ENCODE data around the gene PRKD1. TPM values are rescaled to one million over a fixed set of nuclear protein-coding genes. Genes with fewer than 3 reads are reported as not detected.

PRKD1 gene
- total RNA-seq, 1 experiment from 2014 or later, result 9.7 TPM

- CTCF ChIA-PET, result no interaction called here
- H3K36me3 Mint-ChIP-seq (ENCODE audit: insufficient read depth, unreplicated experiment), result no peaks in the 10 kb centered on the region
- DNase-seq, result no peak
- peaks cover 20% of the 10 kb centered on the region for H3K4me1 Mint-ChIP-seq (ENCODE audit: low read depth, unreplicated experiment)
- intact Hi-C loops (cut with micrococcal nuclease; ENCODE audit: unreplicated experiment), result loop anchor here (10.0 kb wide), 1 partner anchor 107 kb away; no protein-coding TSS in a partner anchor
- no TSS peak for BruUV-seq (replicated peaks)
- no peak overlapping the region for H3K4me3 Mint-ChIP-seq (ENCODE audit: low read depth, unreplicated experiment)
- peaks cover 10% of the 10 kb centered on the region for H3K9me3 Mint-ChIP-seq (ENCODE audit: low read depth, unreplicated experiment)
- TF ChIP-seq, protein P1, sequence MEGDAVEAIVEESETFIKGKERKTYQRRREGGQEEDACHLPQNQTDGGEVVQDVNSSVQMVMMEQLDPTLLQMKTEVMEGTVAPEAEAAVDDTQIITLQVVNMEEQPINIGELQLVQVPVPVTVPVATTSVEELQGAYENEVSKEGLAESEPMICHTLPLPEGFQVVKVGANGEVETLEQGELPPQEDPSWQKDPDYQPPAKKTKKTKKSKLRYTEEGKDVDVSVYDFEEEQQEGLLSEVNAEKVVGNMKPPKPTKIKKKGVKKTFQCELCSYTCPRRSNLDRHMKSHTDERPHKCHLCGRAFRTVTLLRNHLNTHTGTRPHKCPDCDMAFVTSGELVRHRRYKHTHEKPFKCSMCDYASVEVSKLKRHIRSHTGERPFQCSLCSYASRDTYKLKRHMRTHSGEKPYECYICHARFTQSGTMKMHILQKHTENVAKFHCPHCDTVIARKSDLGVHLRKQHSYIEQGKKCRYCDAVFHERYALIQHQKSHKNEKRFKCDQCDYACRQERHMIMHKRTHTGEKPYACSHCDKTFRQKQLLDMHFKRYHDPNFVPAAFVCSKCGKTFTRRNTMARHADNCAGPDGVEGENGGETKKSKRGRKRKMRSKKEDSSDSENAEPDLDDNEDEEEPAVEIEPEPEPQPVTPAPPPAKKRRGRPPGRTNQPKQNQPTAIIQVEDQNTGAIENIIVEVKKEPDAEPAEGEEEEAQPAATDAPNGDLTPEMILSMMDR (IDR thresholded peaks at IDR 0.05; ENCODE audit: unreplicated experiment), result no peak
- H3K27me3 Mint-ChIP-seq (ENCODE audit: unreplicated experiment), result peaks cover 30% of the 10 kb centered on the region
- H3K27ac Mint-ChIP-seq (ENCODE audit: unreplicated experiment), result no peak overlapping the region
These were observed 76.2 kb downstream of the PRKD1 start for GRCh38 chr14:29851397-29851796.

DNA sequence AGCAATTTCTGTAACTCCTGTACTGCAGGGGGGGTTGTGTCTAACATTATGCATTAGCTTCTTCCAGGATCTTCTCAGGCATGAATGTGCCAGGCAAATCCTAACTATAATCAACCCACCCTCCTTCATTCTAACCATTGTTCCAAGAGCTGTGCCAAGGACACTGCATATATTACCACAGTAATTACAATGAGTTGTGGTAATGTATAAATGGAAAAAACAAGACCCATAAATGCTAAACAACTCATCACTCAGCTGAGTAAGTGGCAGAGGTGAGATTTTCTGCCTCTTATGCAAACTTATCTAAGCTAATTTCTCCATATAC is 80.6 kb downstream of the PRKD1 start:
- H3K27me3 Mint-ChIP-seq (ENCODE audit: unreplicated experiment), result peaks cover 30% of the 10 kb centered on the region
- intact Hi-C loops (cut with micrococcal nuclease; ENCODE audit: unreplicated experiment), result no loop called here
- H3K9me3 Mint-ChIP-seq (ENCODE audit: low read depth, unreplicated experiment), result peaks cover 3% of the 10 kb centered on the region
- TF ChIP-seq, protein P1 (IDR thresholded peaks at IDR 0.05; ENCODE audit: unreplicated experiment), result no peak
- CTCF ChIA-PET, result no interaction called here
- peaks cover 13% of the 10 kb centered on the region for H3K4me1 Mint-ChIP-seq (ENCODE audit: low read depth, unreplicated experiment)
- DNase-seq, result no peak
- H3K27ac Mint-ChIP-seq (ENCODE audit: unreplicated experiment), result no peak overlapping the region
- H3K4me3 Mint-ChIP-seq (ENCODE audit: low read depth, unreplicated experiment), result no peak overlapping the region
- H3K36me3 Mint-ChIP-seq (ENCODE audit: insufficient read depth, unreplicated experiment), result no peaks in the 10 kb centered on the region
- no TSS peak for BruUV-seq (replicated peaks)

GRCh38 chr14:29846339-29847055 is 81.2 kb downstream of the PRKD1 start:
- Mint-ChIP-seq H3K27ac (ENCODE audit: unreplicated experiment) (no peak overlapping the region), H3K4me1 (ENCODE audit: low read depth, unreplicated experiment) (peaks cover 12% of the 10 kb centered on the region), H3K36me3 (ENCODE audit: insufficient read depth, unreplicated experiment) (no peaks in the 10 kb centered on the region), H3K4me3 (ENCODE audit: low read depth, unreplicated experiment) (no peak overlapping the region), H3K27me3 (ENCODE audit: unreplicated experiment) (peaks cover 26% of the 10 kb centered on the region), H3K9me3 (ENCODE audit: low read depth, unreplicated experiment) (peaks cover 3% of the 10 kb centered on the region)
- TF ChIP-seq, protein P1 (IDR thresholded peaks at IDR 0.05; ENCODE audit: unreplicated experiment), result no peak
- CTCF ChIA-PET, result interaction anchor here (0.5 kb wide), 1 partner anchor 73 kb away, joined by 7 read pairs; no protein-coding TSS in a partner anchor
- intact Hi-C loops (cut with micrococcal nuclease; ENCODE audit: unreplicated experiment), result no loop called here
- BruUV-seq (replicated peaks), result no TSS peak
- DNase-seq, result no peak

GRCh38 chr14:29843981-29844380 is 83.7 kb downstream of the PRKD1 start:
- no TSS peak for BruUV-seq (replicated peaks)
- DNase-seq, result no peak
- Mint-ChIP-seq H3K36me3 (ENCODE audit: insufficient read depth, unreplicated experiment) (no peaks in the 10 kb centered on the region), H3K4me3 (ENCODE audit: low read depth, unreplicated experiment) (no peak overlapping the region), H3K27ac (ENCODE audit: unreplicated experiment) (no peak overlapping the region), H3K9me3 (ENCODE audit: low read depth, unreplicated experiment) (peaks cover 12% of the 10 kb centered on the region), H3K4me1 (ENCODE audit: low read depth, unreplicated experiment) (peaks cover 12% of the 10 kb centered on the region), H3K27me3 (ENCODE audit: unreplicated experiment) (peaks cover 5% of the 10 kb centered on the region)
- TF ChIP-seq, protein P1 (IDR thresholded peaks at IDR 0.05; ENCODE audit: unreplicated experiment), result no peak
- CTCF ChIA-PET, result no interaction called here
- intact Hi-C loops (cut with micrococcal nuclease; ENCODE audit: unreplicated experiment), result no loop called here

Measured in Calu3 (cell line).